Neural progenitor cell (in vitro differentiated cells): ENCODE measurements around the gene RUSC1.
"Not testable (repeated sequence)": the region's sequence is repeated elsewhere in the genome, so short reads cannot be mapped to it uniquely, and the experiment has no call there.

Experiments
- CTCF ChIP-seq: fragments of 200-600 bp; sonication (generic); IDR thresholded peaks from 2 replicates; pipeline ENCODE4 v1.5.1; 2017; ENCODE audit warnings: antibody characterized with exemption, mild to moderate bottlenecking
- EZH2 ChIP-seq: fragments of 200-600 bp; sonication (generic); IDR thresholded peaks from 2 replicates; pipeline ENCODE4 v1.6.1; 2017; ENCODE audit warnings: antibody characterized with exemption, mild to moderate bottlenecking, moderate library complexity

GRCh38 chr1:155328856-155329255 lies 8.2 kb downstream of the RUSC1 start:
- TF ChIP-seq CTCF, EZH2: not testable (repeated sequence)
